ENCODE results near the gene PRKCB.

GRCh38 chr16:23944381-23944780, 108.6 kb downstream of the PRKCB start:
- TF ChIP-seq, protein P1, sequence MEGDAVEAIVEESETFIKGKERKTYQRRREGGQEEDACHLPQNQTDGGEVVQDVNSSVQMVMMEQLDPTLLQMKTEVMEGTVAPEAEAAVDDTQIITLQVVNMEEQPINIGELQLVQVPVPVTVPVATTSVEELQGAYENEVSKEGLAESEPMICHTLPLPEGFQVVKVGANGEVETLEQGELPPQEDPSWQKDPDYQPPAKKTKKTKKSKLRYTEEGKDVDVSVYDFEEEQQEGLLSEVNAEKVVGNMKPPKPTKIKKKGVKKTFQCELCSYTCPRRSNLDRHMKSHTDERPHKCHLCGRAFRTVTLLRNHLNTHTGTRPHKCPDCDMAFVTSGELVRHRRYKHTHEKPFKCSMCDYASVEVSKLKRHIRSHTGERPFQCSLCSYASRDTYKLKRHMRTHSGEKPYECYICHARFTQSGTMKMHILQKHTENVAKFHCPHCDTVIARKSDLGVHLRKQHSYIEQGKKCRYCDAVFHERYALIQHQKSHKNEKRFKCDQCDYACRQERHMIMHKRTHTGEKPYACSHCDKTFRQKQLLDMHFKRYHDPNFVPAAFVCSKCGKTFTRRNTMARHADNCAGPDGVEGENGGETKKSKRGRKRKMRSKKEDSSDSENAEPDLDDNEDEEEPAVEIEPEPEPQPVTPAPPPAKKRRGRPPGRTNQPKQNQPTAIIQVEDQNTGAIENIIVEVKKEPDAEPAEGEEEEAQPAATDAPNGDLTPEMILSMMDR (IDR thresholded peaks at IDR 0.05; ENCODE audit: poor library complexity, severe bottlenecking) = no peak
- TF ChIP-seq EZH2 (IDR thresholded peaks at IDR 0.05; ENCODE audit: borderline replicate concordance, insufficient read depth, low read length, poor library complexity, severe bottlenecking) = no peak

All from neural cell (in vitro differentiated cells).